B cell (primary cell): Measurements from ENCODE around the gene GAP43. TPM values are rescaled to one million over a fixed set of nuclear protein-coding genes. Genes with fewer than 3 reads are reported as not detected.

Experiments used
- ATAC-seq: fragments of 200-7000 bp; cut with Tn5 transposase; one replicate; pipeline ENCODE4 v1.10.0; 2021; ENCODE audit warnings: low read depth, mild to moderate bottlenecking, moderate number of reproducible peaks, moderate library complexity
- CTCF ChIA-PET: fragments of 350-600 bp; sonication (Branson Sonifier 250); formaldehyde crosslinking; loops from one replicate; lab custom pipeline; 2021; ENCODE audit warnings: antibody characterized with exemption, inconsistent platforms; lab: Charles Lee
- POLR2A ChIA-PET: fragments of 350-600 bp; sonication (Branson Sonifier 250); formaldehyde crosslinking; loops from one replicate; lab custom pipeline; 2021; ENCODE audit warnings: antibody characterized with exemption; lab: Charles Lee
- DNase-seq: peaks from one replicate; pipeline ENCODE4 v3.0.0; 2013
- H2AFZ ChIP-seq: 2 replicates; pipeline ENCODE4 v1.6.1; 2012; ENCODE audit warnings: mild to moderate bottlenecking, low read depth, low read length; ENCODE audit not compliant: insufficient read depth, poor library complexity, severe bottlenecking
- H3K27ac ChIP-seq, 2 donors: 1 replicate in 1 of 2; 2 replicates in 1 of 2; pipeline ENCODE4 v1.5.1; 2012 to 2013; ENCODE audit warnings: low read length in 2 of 2, mild to moderate bottlenecking in 2 of 2, moderate library complexity in 1 of 2
- H3K27me3 ChIP-seq, 4 experiments: fragments of 200-600 bp in 1 of 4; sonication (generic) in 1 of 4; replicated peaks in 1 of 4; 1 replicate in 2 of 4; 2 replicates in 2 of 4; pipeline versions ENCODE4 v1.6.1 to v1.7.0; 2013 to 2016; ENCODE audit warnings: low read length in 3 of 4, mild to moderate bottlenecking in 2 of 4, mixed read lengths in 1 of 4, moderate library complexity in 1 of 4; ENCODE audit not compliant: insufficient read depth in 4 of 4, control insufficient read depth in 3 of 4; ENCODE audit errors: control extremely low read depth in 1 of 4
- H3K36me3 ChIP-seq, 2 experiments: replicated peaks in 1 of 2; 1 replicate in 1 of 2; 2 replicates in 1 of 2; pipeline versions ENCODE4 v1.6.1 to v1.7.1; 2013; ENCODE audit warnings: low read length in 1 of 2; ENCODE audit not compliant: insufficient read depth in 2 of 2, control insufficient read depth in 1 of 2; ENCODE audit errors: control extremely low read depth in 1 of 2, extremely low read depth in 1 of 2
- H3K4me1 ChIP-seq, 2 donors: fragments of 200-600 bp in 1 of 2; sonication (generic) in 1 of 2; 1 replicate in 1 of 2; 2 replicates in 1 of 2; pipeline versions ENCODE4 v1.5.1 to v1.6.1; 2013 to 2017; ENCODE audit warnings: low read length in 2 of 2; ENCODE audit not compliant: control insufficient read depth in 2 of 2, insufficient read depth in 2 of 2
- H3K4me2 ChIP-seq: replicated peaks from 2 replicates; pipeline ENCODE3; 2012; ENCODE audit warnings: mild to moderate bottlenecking, low read depth, low read length; ENCODE audit not compliant: poor library complexity, severe bottlenecking
- H3K4me3 ChIP-seq, 5 experiments: fragments of 200-600 bp in 1 of 5; sonication (generic) in 1 of 5; 1 replicate in 3 of 5; 2 replicates in 2 of 5; pipeline versions ENCODE4 v1.5.1 to v1.7.0; 2011 to 2016; ENCODE audit warnings: low read length in 4 of 5, mild to moderate bottlenecking in 4 of 5, low read depth in 2 of 5, control low read depth in 1 of 5, moderate library complexity in 1 of 5; ENCODE audit not compliant: insufficient read depth in 1 of 5; ENCODE audit errors: control extremely low read depth in 1 of 5, extremely low read depth in 1 of 5
- H3K79me2 ChIP-seq: fragments of 200-600 bp; sonication (generic); one replicate; pipeline ENCODE4 v1.6.0; 2016; ENCODE audit warnings: low read length; ENCODE audit not compliant: control insufficient read depth, insufficient read depth
- H3K9ac ChIP-seq: fragments of 200-600 bp; sonication (generic); 2 replicates; pipeline ENCODE4 v1.6.1; 2017; ENCODE audit warnings: mild to moderate bottlenecking, low read length, moderate library complexity
- H3K9me3 ChIP-seq, 3 donors: one replicate each; pipeline versions ENCODE4 v1.6.1 to v1.7.1; 2013; ENCODE audit warnings: low read length in 2 of 3; ENCODE audit not compliant: control insufficient read depth in 2 of 3, insufficient read depth in 1 of 3; ENCODE audit errors: control extremely low read depth in 1 of 3
- H4K20me1 ChIP-seq: 2 replicates; pipeline ENCODE4 v1.6.0; 2012; ENCODE audit warnings: mild to moderate bottlenecking, low read length; ENCODE audit not compliant: insufficient read depth, control insufficient read depth, poor library complexity, severe bottlenecking
- H3K27ac Mint-ChIP-seq: one replicate; pipeline ENCODE4 v1.8.0; 2021; ENCODE audit warnings: mixed read lengths
- H3K27me3 Mint-ChIP-seq: one replicate; pipeline ENCODE4 v1.8.0; 2021; ENCODE audit warnings: mixed read lengths
- H3K4me1 Mint-ChIP-seq: one replicate; pipeline ENCODE4 v1.8.0; 2021; ENCODE audit warnings: mixed read lengths
- H3K4me3 Mint-ChIP-seq: one replicate; pipeline ENCODE4 v1.8.0; 2021; ENCODE audit warnings: mixed read lengths
- H3K9me3 Mint-ChIP-seq: one replicate; pipeline ENCODE4 v1.8.0; 2022; ENCODE audit warnings: mixed read lengths; ENCODE audit not compliant: insufficient read depth
- CTCF ChIP-seq: fragments of 200-600 bp; IDR thresholded peaks from one replicate; pipeline ENCODE4 v1.8.0; 2022; ENCODE audit warnings: antibody characterized with exemption, mild to moderate bottlenecking
- EZH2 ChIP-seq: IDR thresholded peaks from 2 replicates; pipeline ENCODE4 v1.6.1; 2012; ENCODE audit warnings: borderline replicate concordance, low read depth, mild to moderate bottlenecking, moderate library complexity, low read length; ENCODE audit not compliant: insufficient read depth, poor library complexity, severe bottlenecking
- WGBS: methylation state at CpG from one replicate; pipeline ENCODE4 v1.1.5; 2013; ENCODE audit warnings: missing lambda C conversion rate; ENCODE audit not compliant: insufficient coverage; 5-methylcytosine and 5-hydroxymethylcytosine counted together
- intact Hi-C: fragments of 100-400 bp; cut with micrococcal nuclease; formaldehyde crosslinking; loops from one replicate; pipeline ENCODE4 v1.10.0; 2022
- polyA plus RNA-seq: library from polyadenylated mRNA; depleted of rRNA; stranded (reverse); fragments of >200 nt; gene quantifications from 2 replicates; pipeline ENCODE4 v1.2.3, GENCODE V29; 2012
- total RNA-seq, 2 donors: library from RNA; stranded (reverse); fragments of 120-200 nt in 1 of 2; gene quantifications; 1 replicate in 1 of 2; 2 replicates in 1 of 2; pipeline versions ENCODE4 v1.2.3 to v1.2.4, GENCODE V29; 2013 to 2022

GAP43 gene
- total and polyA plus RNA-seq, 2 donors (not counting 1 experiment from before 2014, with no cell fraction given) = 0.04 TPM; not detected in 1

- Mint-ChIP-seq H3K27ac (peak overlapping the region; percentile 57), H3K27me3 (no peaks in the 10 kb centered on the region), H3K4me1 (peaks cover 39% of the 10 kb centered on the region), H3K9me3 (no peaks in the 10 kb centered on the region), H3K4me3 (no peak overlapping the region)
- POLR2A ChIA-PET = no interaction called here
- peak; percentile 13 for DNase-seq
- Histone ChIP-seq H3K36me3 (no peaks in the 10 kb centered on the region), H3K79me2 (no peaks in the 10 kb centered on the region), H3K4me3 (no peak overlapping the region), H3K9ac (no peak overlapping the region), H3K4me2 (no peak overlapping the region), H3K4me1 (peaks cover 14 to 32% of the 10 kb centered on the region in 2 donors), H4K20me1 (no peaks in the 10 kb centered on the region), H3K9me3 (no peaks in the 10 kb centered on the region), H3K27me3 (no peaks in the 10 kb centered on the region), H2AFZ (peak overlapping the region; percentile 24), H3K27ac (no peak overlapping the region)
- CTCF ChIA-PET = interaction anchor here (0.7 to 1.2 kb wide), 2 partner anchors 33 to 124 kb away, joined by 3 to 7 read pairs; no protein-coding TSS in a partner anchor
- intact Hi-C loops = no loop called here
- no peak for ATAC-seq
- WGBS = 53% methylated on average over 4 of the region's 5 CpGs
- no peak for TF ChIP-seq CTCF
- TF ChIP-seq EZH2 = no peak
Measured at GRCh38 chr3:115660646-115661337, 37.5 kb downstream of the GAP43 start.

- TF ChIP-seq EZH2 (no peak), CTCF (no peak)
- H3K9me3 Mint-ChIP-seq = no peaks in the 10 kb centered on the region
- H3K27me3 Mint-ChIP-seq = no peaks in the 10 kb centered on the region
- Histone ChIP-seq H3K27me3 (no peaks in the 10 kb centered on the region), H3K4me2 (no peak overlapping the region), H2AFZ (no peak overlapping the region), H3K36me3 (no peaks in the 10 kb centered on the region), H3K27ac (no peak overlapping the region), H3K79me2 (no peaks in the 10 kb centered on the region), H3K9me3 (no peaks in the 10 kb centered on the region), H3K9ac (no peak overlapping the region), H4K20me1 (no peaks in the 10 kb centered on the region), H3K4me1 (peaks cover 14 to 27% of the 10 kb centered on the region in 2 donors), H3K4me3 (no peak overlapping the region)
- no peak for ATAC-seq
- no peak for DNase-seq
- H3K4me1 Mint-ChIP-seq = peaks cover 31% of the 10 kb centered on the region
- no peak overlapping the region for H3K4me3 Mint-ChIP-seq
- WGBS = no CpG with 5 or more reads among the region's 1 CpG
- H3K27ac Mint-ChIP-seq = no peak overlapping the region
- intact Hi-C loops = no loop called here
- ChIA-PET CTCF (interaction anchor here (0.5 kb wide), 1 partner anchor 451 kb away, joined by 3 read pairs; no protein-coding TSS in a partner anchor), POLR2A (interaction anchor here (0.7 kb wide), 1 partner anchor 245 kb away, joined by 3 read pairs; no protein-coding TSS in a partner anchor)
Measured at GRCh38 chr3:115662356-115662755, 39.0 kb downstream of the GAP43 start.
